GM12874 (cell line): ENCODE results near the gene NUP62CL.

ENCODE experiments used
- CTCF ChIP-seq: IDR thresholded peaks from 2 replicates; pipeline ENCODE4 v1.5.1; 2011; ENCODE audit warnings: low read depth, mild to moderate bottlenecking, control low read depth, low read length, moderate library complexity; ENCODE audit not compliant: insufficient read depth

Gene NUP62CL

GRCh38 chrX:107206697-107207065 is 448 bp upstream of the NUP62CL start:
- no peak for TF ChIP-seq CTCF

DNA sequence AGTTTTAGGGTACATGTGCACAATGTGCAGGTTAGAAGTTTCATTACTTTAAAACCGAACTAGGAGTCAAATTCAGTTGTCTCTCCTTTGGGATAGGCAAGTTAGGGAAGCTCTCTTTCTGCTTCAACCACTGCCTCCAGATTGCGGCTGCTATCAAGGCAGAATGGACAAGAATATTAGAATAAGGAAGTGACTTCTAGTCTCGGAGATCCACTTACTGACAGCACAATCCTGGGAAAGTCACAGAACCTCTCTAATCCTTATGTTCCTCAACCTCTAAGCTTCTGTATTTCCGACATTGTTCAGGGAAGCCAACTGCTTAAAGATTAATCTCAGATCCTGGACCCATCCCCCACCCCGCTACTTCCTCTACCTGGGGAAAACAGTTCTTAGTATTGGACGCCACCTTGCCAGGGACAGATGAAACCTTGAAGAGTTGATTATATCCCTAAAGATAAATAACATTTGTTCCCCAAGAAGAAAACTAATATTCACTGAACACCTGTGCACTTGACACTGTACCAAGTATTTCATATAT is 2.1 kb downstream of the NUP62CL start:
- TF ChIP-seq CTCF, result no peak

DNA sequence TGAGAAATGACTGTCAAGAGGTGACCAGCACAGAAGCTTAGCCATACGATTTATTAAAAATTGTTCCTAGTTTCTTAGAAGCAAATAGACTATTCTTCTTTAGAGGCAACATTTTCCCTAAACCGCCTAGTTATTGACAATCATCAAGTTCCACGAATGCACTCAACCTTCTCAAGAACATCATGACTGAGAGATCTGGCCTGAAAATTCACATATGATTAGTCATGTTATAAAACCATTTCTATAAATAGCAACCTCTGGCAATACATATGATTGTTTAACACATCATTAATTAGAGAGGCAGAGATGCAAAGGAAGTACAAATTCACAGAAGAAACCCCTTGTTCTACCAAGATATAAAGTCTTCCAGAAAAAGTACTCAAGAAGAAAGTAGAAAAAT is 6.7 kb downstream of the NUP62CL start:
- TF ChIP-seq CTCF, result no peak

GRCh38 chrX:107197319-107197718 is 8.9 kb downstream of the NUP62CL start:
- TF ChIP-seq CTCF, result no peak

- TF ChIP-seq CTCF, result no peak
Measured at GRCh38 chrX:107171369-107172102, 34.7 kb downstream of the NUP62CL start.

DNA sequence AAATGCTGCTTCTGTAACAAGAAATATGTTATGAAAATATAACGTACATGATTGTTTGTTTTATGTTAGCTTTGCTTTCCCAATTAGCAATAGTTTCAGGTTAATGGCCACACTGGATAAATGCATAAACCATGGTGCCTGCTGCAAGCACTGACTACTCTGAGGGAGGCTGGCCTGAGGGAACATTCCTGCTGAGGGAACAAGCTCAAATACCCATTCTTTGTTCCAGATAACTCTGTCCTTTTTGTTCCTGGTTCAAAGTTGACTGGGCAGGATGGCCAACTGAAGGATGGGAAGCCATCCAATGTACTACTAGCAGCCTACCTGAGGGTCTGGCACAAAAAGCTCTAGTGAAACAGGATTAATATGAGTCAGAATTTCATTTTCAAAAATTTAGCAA is 37.5 kb downstream of the NUP62CL start:
- TF ChIP-seq CTCF, result no peak

DNA sequence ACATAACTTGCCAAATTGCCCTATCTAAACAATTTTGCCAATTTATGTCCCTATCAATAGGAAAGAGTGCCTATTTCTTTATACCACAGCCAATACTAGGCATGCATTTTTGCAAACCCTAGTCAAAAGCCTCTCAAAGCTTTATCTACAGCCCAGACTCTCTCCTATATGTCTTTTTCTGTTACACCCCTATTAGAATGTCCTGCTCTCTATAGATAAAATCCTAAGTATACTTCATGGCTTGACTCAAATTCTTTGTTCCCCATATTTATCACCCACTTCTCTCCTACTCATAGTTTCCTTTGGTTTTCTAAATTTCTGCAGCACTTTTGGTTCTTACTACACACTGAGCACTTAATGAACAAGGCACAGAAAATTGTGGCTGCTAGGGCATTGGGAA is 38.0 kb downstream of the NUP62CL start:
- no peak for TF ChIP-seq CTCF
